Upper lobe of right lung (tissue), 1 donor: ENCODE measurements around the gene CDYL. TPM values are rescaled to one million over a fixed set of nuclear protein-coding genes. Genes with fewer than 3 reads are reported as not detected.

Experiments
- ATAC-seq: fragments of 200-7000 bp; cut with Tn5 transposase; one replicate; pipeline ENCODE4 v1.9.1; 2020; ENCODE audit warnings: mild to moderate bottlenecking, moderate library complexity
- DNase-seq: peaks from one replicate; pipeline ENCODE4 v3.0.0-alpha.2; 2020
- H3K27ac ChIP-seq: fragments of 200-600 bp; one replicate; pipeline ENCODE4 v1.8.0; 2022
- H3K27me3 ChIP-seq: fragments of 200-600 bp; one replicate; pipeline ENCODE4 v1.8.0; 2022; ENCODE audit warnings: mild to moderate bottlenecking
- H3K36me3 ChIP-seq: fragments of 200-600 bp; one replicate; pipeline ENCODE4 v1.8.0; 2022
- H3K4me1 ChIP-seq: fragments of 200-600 bp; one replicate; pipeline ENCODE4 v1.8.0; 2022
- H3K4me3 ChIP-seq: fragments of 200-600 bp; one replicate; pipeline ENCODE4 v1.8.0; 2022; ENCODE audit warnings: mild to moderate bottlenecking
- H3K9me3 ChIP-seq: fragments of 200-600 bp; one replicate; pipeline ENCODE4 v1.8.0; 2022
- intact Hi-C: fragments of 100-400 bp; cut with DNase I; formaldehyde crosslinking; loops from one replicate; pipeline ENCODE4 v1.11.0; 2022
- total RNA-seq: library from RNA; stranded (reverse); fragmentation: NEBNext Ultra II Directional; extraction: Animal tissue kit (Norgen Biotek cat#: 25700); gene quantifications from one replicate; pipeline ENCODE4 v1.2.1, GENCODE V29; 2021
- TF ChIP-seq, protein P1 (sequence below): fragments of 200-600 bp; IDR thresholded peaks from one replicate; pipeline ENCODE4 v1.8.0; 2022; ENCODE audit warnings: antibody characterized with exemption
- donor health status: DM: no; HTN: yes; CAD: no; lungs with severe emphysema.

CDYL gene
- total RNA-seq, 1 donor from 2014 or later, result 40.8 TPM

DNA sequence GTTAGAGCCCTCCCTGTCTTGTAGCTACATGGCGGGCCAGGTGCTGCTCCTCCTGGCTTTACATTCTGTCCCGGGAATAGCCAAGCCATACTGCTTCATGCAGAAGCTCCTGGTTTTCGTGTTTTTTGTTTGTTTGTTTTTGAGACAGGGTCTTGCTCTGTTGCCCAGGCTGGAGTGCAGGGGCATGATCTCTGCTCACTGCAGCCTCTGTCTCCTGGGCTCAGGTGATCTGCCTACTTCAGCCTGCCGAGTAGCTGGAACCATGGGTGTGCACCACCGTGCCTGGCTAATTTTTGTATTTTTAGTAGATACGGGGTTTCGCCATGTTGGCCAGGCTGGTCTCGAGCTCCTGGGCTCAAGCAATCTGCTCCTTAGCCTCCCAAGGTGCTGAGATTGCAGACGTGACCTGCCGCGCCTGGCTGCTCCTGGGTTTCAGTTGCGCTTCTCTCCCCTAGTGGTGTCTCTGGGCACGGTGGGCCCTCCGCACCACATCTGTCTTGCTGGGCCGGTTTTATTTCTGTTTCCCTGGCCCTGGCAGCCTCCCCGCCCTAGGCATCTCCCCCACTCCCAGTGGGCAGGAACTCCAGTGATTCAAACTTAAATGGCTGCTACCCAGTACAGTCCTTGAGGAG lies 12.9 kb downstream of the CDYL start:
- DNase-seq, result no peak
- ATAC-seq, result no peak
- Histone ChIP-seq H3K4me3 (no peak overlapping the region), H3K27ac (no peak overlapping the region), H3K36me3 (no peaks in the 10 kb centered on the region), H3K9me3 (no peaks in the 10 kb centered on the region), H3K27me3 (no peaks in the 10 kb centered on the region), H3K4me1 (peaks cover 12% of the 10 kb centered on the region)
- intact Hi-C loops, result no loop called here
- TF ChIP-seq, protein P1, sequence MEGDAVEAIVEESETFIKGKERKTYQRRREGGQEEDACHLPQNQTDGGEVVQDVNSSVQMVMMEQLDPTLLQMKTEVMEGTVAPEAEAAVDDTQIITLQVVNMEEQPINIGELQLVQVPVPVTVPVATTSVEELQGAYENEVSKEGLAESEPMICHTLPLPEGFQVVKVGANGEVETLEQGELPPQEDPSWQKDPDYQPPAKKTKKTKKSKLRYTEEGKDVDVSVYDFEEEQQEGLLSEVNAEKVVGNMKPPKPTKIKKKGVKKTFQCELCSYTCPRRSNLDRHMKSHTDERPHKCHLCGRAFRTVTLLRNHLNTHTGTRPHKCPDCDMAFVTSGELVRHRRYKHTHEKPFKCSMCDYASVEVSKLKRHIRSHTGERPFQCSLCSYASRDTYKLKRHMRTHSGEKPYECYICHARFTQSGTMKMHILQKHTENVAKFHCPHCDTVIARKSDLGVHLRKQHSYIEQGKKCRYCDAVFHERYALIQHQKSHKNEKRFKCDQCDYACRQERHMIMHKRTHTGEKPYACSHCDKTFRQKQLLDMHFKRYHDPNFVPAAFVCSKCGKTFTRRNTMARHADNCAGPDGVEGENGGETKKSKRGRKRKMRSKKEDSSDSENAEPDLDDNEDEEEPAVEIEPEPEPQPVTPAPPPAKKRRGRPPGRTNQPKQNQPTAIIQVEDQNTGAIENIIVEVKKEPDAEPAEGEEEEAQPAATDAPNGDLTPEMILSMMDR, result no peak

DNA sequence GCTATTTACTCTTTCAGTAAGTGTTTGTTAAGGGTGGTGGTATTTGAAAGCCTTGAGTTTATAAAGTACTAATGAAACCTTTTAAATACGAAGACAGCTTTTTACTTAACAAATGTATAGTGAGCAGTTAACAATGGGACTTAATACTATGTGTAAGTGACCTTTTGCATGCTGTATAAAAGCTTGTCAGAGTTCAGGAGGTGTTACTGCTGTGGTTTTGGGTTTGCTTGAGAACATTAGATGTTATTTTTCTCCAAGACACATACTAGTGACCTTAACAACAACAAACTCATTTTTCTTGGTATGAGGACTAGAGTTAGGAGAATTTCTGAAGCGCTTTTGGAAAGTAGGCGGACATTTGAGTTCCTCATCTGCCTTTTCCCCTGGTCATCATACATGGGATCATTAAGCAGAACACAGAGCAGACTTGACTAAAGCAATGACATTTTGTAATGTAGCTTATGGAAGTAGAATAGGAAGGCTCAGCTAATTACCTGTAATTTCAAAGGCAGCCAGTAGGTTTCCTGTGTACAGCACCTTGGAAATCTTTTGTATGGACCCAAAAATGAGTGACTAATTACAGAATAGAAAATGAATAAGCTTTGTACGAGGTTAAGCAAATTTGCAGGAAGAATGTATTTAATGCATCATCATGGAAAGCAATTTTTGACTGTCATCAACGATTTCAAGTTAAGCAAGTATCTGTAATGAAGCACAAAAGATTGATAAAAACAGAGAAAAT lies 14.1 kb downstream of the CDYL start:
- Histone ChIP-seq H3K27me3 (no peaks in the 10 kb centered on the region), H3K36me3 (no peaks in the 10 kb centered on the region), H3K4me1 (peaks cover 12% of the 10 kb centered on the region), H3K27ac (no peak overlapping the region), H3K4me3 (no peak overlapping the region), H3K9me3 (no peaks in the 10 kb centered on the region)
- DNase-seq, result no peak
- TF ChIP-seq, protein P1, result no peak
- intact Hi-C loops, result no loop called here
- peak; percentile 62 for ATAC-seq

GRCh38 chr6:4794140-4794707 lies 18.0 kb downstream of the CDYL start:
- Histone ChIP-seq H3K4me3 (no peak overlapping the region), H3K9me3 (no peaks in the 10 kb centered on the region), H3K4me1 (peaks cover 6% of the 10 kb centered on the region), H3K27me3 (no peaks in the 10 kb centered on the region), H3K27ac (no peak overlapping the region), H3K36me3 (no peaks in the 10 kb centered on the region)
- DNase-seq, result no peak
- intact Hi-C loops, result no loop called here
- peak; percentile 48 for ATAC-seq
- TF ChIP-seq, protein P1, result no peak

DNA sequence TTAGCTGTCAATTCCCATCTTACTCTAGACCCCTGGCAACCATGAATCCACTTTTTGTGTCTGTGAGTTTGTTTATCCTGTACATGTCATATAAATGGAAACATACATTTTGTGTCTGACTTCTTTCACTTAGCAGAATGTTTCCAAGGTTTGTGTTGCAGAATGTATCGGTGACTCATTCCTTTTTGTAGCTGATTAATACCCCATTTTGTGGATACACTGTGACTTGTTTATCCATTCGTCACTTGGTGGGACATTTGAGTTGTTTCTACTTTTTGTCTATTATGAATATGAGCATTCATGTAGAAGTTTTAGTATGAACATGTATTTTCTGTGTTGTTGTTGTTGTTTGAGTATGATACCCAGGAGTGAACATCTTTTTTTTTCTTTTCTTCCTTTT lies 21.4 kb downstream of the CDYL start:
- peaks cover 5% of the 10 kb centered on the region for H3K9me3 ChIP-seq
- H3K36me3 ChIP-seq, result no peaks in the 10 kb centered on the region
- no peak for DNase-seq
- no peak overlapping the region for H3K27ac ChIP-seq
- TF ChIP-seq, protein P1, result no peak
- intact Hi-C loops, result no loop called here
- ATAC-seq, result no peak
- H3K4me3 ChIP-seq, result no peak overlapping the region
- H3K4me1 ChIP-seq, result peaks cover 11% of the 10 kb centered on the region
- no peaks in the 10 kb centered on the region for H3K27me3 ChIP-seq

DNA sequence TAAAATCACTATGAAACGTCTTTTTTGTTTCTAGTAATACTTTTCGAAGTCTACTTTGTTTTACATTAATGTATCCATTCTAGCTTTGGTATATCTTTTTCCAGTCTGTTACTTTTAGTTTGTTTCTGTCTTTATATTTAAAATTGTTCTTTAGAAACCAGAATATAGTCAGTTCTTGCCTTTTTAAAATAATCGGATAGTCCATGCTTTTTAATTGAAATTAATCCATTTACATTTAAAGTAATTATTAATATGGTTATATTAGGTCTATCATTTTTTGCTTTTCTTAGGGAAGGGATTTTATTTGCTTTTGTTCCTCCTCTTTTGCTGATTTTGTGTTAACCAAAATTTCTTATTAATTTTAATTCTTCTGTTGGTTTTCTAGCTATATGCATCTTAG lies 23.7 kb downstream of the CDYL start:
- Histone ChIP-seq H3K27me3 (no peaks in the 10 kb centered on the region), H3K4me1 (peaks cover 25% of the 10 kb centered on the region), H3K36me3 (no peaks in the 10 kb centered on the region), H3K9me3 (peaks cover 5% of the 10 kb centered on the region), H3K27ac (no peak overlapping the region), H3K4me3 (no peak overlapping the region)
- TF ChIP-seq, protein P1, result no peak
- intact Hi-C loops, result no loop called here
- DNase-seq (no peak), ATAC-seq (no peak)
